ENCODE results near the gene C2CD4A. TPM values are rescaled to one million over a fixed set of nuclear protein-coding genes. Genes with fewer than 3 reads are reported as not detected.

The C2CD4A gene
- total RNA-seq, 4 donors from 2014 or later = 0.22 to 0.39 (median 0.25) TPM; not detected in 1

DNA sequence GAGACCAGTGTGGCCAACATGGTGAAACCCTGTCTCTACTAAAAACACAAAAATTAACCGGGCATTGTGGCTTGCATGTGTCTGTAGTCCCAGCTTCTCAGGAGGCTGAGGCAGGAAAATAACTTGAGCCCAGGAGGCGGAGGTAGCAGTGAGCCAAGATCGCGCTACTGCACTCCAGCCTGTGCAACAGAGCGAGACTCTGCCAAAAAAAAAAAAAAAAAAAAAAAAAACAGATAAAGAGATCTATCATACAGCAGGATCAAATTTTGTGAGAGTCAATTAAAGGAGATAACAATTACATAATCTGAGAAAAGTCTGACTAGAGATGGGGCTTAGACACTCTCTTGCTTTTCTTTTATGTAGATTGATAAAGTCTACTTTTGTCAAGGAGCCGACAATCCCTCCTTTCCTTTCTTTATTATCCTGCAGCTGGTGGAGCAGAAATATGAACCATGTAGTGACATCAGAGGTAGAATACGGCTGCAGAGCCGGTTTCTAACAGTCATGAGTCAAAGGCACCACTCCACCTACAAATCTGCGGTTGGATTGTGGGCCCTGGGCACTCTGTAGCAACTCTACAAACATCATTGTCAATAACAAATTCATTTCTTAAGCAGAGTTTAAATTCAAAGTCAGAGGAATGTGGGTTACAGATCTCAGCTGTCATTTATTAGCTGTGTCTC is 9.0 kb downstream of the C2CD4A start:
- no peaks in the 10 kb centered on the region for H3K9me3 ChIP-seq
- no peaks in the 10 kb centered on the region for H3K27me3 ChIP-seq
- no peaks in the 10 kb centered on the region for H3K36me3 ChIP-seq
- H3K27ac ChIP-seq = no peak overlapping the region
- TF ChIP-seq POLR2A (IDR thresholded peaks at IDR 0.05) = no peak
- TF ChIP-seq, protein P1, sequence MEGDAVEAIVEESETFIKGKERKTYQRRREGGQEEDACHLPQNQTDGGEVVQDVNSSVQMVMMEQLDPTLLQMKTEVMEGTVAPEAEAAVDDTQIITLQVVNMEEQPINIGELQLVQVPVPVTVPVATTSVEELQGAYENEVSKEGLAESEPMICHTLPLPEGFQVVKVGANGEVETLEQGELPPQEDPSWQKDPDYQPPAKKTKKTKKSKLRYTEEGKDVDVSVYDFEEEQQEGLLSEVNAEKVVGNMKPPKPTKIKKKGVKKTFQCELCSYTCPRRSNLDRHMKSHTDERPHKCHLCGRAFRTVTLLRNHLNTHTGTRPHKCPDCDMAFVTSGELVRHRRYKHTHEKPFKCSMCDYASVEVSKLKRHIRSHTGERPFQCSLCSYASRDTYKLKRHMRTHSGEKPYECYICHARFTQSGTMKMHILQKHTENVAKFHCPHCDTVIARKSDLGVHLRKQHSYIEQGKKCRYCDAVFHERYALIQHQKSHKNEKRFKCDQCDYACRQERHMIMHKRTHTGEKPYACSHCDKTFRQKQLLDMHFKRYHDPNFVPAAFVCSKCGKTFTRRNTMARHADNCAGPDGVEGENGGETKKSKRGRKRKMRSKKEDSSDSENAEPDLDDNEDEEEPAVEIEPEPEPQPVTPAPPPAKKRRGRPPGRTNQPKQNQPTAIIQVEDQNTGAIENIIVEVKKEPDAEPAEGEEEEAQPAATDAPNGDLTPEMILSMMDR (IDR thresholded peaks at IDR 0.05) = no peak
- no peaks in the 10 kb centered on the region for H3K4me1 ChIP-seq
- no peak overlapping the region for H3K4me3 ChIP-seq (replicated peaks in 1 of 3)
- intact Hi-C loops (cut with DNase I) = no loop called here
- DNase-seq = peak; percentile 54 to 55
- WGBS, 2 donors = 53 to 54% methylated on average over 9 of the region's 9 CpGs

DNA sequence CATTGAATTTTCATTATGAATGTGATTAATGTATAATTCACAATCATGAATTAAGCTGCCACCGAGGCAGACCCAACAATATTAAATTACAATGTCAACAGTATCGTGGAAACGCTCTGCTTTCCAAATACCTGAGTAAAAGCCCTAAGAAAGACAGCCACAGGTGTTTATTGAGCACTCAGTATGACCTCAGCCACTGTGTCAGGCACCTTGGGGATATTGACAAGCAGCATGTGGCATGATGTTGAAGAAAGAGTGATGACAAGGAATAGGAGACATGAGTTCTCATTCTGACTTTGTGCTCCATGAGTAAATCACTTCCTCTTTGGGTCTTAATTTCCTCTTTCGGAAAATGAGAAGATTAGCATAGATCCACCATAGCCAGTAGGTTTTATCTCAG is 12.8 kb downstream of the C2CD4A start:
- WGBS, 2 donors = 81 to 88% methylated on average over 4 of the region's 4 CpGs
- H3K9me3 ChIP-seq = no peaks in the 10 kb centered on the region
- H3K36me3 ChIP-seq = no peaks in the 10 kb centered on the region
- H3K4me1 ChIP-seq = no peaks in the 10 kb centered on the region
- H3K4me3 ChIP-seq (replicated peaks in 1 of 3) = no peak overlapping the region
- intact Hi-C loops (cut with DNase I) = no loop called here
- H3K27ac ChIP-seq = no peak overlapping the region
- TF ChIP-seq POLR2A (IDR thresholded peaks at IDR 0.05) = no peak
- TF ChIP-seq, protein P1 (IDR thresholded peaks at IDR 0.05) = no peak
- H3K27me3 ChIP-seq = no peaks in the 10 kb centered on the region
- no peak for DNase-seq

DNA sequence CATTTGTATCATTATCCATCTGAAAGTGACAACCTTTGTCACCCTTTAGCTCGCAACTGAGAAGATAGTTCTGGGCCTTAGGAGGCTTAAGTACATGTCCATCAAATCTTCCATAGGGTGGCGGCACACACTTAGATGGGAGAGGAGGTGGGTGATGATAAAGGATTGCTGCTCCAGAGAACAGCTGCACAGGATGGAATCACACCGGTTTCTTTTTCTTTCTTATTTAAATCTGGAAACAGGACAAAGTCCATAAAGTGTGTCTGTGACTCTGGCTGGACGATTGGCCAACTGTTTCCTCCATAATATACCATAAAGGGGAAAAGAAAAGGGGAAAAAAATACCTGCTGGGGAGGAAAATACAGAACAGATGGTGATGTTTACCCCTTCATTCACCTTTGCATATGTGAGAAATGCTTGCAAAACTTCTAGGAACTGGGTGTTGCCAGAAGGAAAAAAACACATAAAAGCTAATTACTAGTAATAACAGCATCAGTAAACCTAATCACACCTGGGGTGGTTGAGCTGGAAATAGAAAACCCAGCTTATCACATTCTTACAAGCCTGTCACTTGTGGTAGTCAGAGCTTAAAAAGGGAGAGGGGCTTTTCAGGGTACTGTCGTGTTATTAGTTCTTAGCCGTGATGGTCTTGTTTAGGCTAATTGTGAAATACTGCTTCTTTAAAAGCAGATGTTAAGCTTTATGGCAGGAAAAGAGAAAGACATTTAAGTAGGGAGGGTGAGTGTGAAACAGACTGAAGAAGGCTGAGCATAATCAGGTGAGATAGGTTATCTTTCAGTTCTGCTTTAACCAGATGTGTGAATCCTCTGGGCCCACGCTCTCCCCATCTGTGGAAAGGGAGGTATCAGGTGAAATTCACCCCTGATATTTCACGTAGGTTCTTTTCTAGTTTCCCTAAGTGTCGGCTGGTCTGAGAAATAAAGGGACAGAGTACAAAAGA is 16.7 kb downstream of the C2CD4A start:
- WGBS, 2 donors = 86 to 87% methylated on average over 9 of the region's 9 CpGs
- H3K4me1 ChIP-seq = no peaks in the 10 kb centered on the region
- intact Hi-C loops (cut with DNase I) = no loop called here

DNA sequence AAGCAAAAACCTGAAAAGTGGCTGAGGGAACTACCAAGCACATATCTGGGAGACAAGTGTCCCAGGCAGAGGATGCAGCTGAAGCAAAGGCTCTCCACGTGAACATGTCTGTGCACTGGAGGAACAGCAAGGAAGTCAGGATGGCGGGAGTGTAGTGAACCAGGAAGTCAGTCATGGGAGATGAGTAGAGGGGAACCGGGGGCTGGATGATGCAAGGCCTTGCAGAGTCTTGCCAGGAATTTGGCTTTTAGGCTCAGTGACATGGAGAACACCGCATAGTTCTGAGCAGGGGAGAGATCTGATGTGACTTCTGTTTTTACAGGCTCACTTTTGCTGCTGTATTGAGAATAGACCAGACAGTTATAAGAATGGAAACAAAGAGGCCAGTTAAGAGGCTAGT is 19.0 kb downstream of the C2CD4A start:
- 54 to 67% methylated on average over 4 of the region's 4 CpGs for WGBS, 2 donors
- H3K9me3 ChIP-seq = no peaks in the 10 kb centered on the region
- no peak overlapping the region for H3K4me3 ChIP-seq (replicated peaks in 1 of 3)
- intact Hi-C loops (cut with DNase I) = no loop called here
- no peaks in the 10 kb centered on the region for H3K27me3 ChIP-seq
- no peak overlapping the region for H3K27ac ChIP-seq
- TF ChIP-seq, protein P1 (IDR thresholded peaks at IDR 0.05) = no peak
- no peak for TF ChIP-seq POLR2A (IDR thresholded peaks at IDR 0.05)
- DNase-seq = peak in 1 of 2 donors; percentile 15
- no peaks in the 10 kb centered on the region for H3K4me1 ChIP-seq
- H3K36me3 ChIP-seq = no peaks in the 10 kb centered on the region

More for the DNA sequence above, 16.7 kb downstream of the C2CD4A start:
- Histone ChIP-seq H3K27ac (no peak overlapping the region), H3K27me3 (no peaks in the 10 kb centered on the region), H3K9me3 (no peaks in the 10 kb centered on the region), H3K36me3 (no peaks in the 10 kb centered on the region), H3K4me3 (replicated peaks in 1 of 3) (no peak overlapping the region)
- no peak for DNase-seq
- no peak for TF ChIP-seq POLR2A (IDR thresholded peaks at IDR 0.05)
- TF ChIP-seq, protein P1 (IDR thresholded peaks at IDR 0.05) = no peak
